ENCODE data around the gene SRRM2. TPM values are rescaled to one million over a fixed set of nuclear protein-coding genes. Genes with fewer than 3 reads are reported as not detected.

The SRRM2 gene
- 265 TPM for total RNA-seq

DNA sequence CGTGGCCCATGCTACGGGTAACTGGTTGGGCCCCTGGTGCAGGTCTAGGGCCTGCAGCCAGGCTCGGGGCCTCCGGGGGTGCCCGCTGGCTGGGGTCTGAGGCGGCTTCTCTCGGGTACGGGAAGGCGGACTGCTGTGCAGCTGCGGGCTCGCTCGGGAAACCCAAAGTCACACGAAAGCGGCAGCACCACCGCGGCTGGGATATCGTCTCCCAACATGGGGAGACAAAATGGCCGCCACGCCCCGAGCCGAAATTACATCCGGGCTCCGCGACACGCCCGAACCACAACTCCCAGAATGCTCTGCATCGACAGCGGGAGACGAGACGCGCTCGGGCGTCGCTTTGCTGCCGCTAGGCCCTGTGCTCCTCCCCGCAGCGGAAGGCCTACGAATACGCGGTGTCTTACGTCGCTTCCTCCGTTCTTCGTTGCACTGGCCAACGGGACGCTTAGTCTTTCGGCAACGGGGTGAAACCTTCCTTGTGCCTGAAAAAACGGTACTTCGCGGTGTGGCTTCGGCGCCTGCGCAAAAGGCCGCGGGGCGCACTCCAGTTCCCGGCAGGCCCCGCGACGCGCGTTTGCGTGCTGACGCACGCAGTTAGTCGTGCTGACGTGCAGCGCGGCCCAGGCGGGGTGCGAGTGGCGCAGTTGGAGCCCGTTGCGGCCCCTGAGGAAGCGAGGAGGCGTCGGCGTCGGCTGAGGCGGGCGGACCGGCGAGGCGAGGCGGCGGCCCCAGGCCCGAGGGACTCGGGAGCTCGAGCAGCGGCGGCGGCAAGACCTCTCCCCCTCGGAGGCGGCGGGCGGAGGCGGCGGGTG is at the start of gene SRRM2:
Gene SRRM2, plus strand, starts transcription at position 604 of the 815 bp plus-strand sequence. CDS start 3,727 bp downstream, outside the sequence.

GRCh38 chr16:2720064-2720457 is 32.4 kb upstream of the SRRM2 start, which contains the start of gene PRSS27:
PRSS27 (minus strand) TSS chr16:2720224; CDS start chr16:2720160, 64 bp downstream.

DNA sequence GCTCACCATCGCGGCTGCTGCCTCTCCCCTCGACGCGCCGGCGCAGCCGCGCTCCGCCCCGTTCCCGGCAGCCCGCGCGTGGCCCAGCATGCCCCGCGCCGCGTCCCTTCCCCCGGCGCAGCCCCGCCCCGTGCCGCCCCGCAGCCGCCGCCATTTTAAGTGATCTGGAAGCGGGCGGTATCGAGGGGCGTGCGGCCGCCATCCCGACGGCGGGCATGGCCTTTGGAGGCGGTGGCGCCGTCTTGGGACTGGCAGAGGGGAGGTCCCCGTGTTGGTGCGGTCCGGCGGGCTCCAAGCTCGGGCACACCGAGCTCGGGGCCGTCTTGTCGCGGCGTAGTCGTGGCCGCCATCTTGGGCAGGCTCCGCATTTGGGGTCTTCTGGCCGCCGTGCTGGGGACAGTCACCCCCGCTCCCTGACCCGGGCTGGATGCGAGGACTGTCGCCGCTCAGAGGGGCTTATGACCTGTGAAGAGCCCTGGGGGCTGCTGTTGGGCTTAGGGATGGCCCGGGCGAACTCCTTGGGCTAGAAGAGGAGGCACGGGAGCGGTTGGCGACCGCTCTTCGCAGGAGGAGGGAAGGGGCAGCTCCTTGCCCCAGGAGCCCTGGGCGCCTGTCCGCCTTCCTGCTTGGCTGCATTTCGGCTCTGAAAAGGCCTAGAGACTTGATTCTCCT is 24.9 kb downstream of the SRRM2 start, which contains the start of gene ELOB:
Gene ELOB, minus strand, starts transcription at position 50 of the 672 bp plus-strand sequence. Its CDS starts 41 bp downstream, at position 9.

GRCh38 chr16:2787406-2787805 is 35.0 kb downstream of the SRRM2 start, which contains the start of gene PRSS33:
PRSS33 (minus strand) TSS chr16:2787560; CDS start chr16:2786547, 1,013 bp downstream.

GRCh38 chr16:2816751-2817339 is 64.4 kb downstream of the SRRM2 start, which contains the start of gene PRSS21:
PRSS21 (plus strand) TSS chr16:2817237; CDS start chr16:2817269, 32 bp downstream.

Other genes with a start within 250 kb of the SRRM2 start
- 45.1 TPM for gene ATP6V0C, start 238.7 kb upstream of the SRRM2 start, total RNA-seq
- gene AMDHD2, start 232.3 kb upstream of the SRRM2 start, total RNA-seq = 31.7 TPM
- gene CEMP1, start 221.2 kb upstream of the SRRM2 start, total RNA-seq = not detected
- 35.7 TPM for gene PDPK1, start 214.6 kb upstream of the SRRM2 start, total RNA-seq
- gene KCTD5, start 70.1 kb upstream of the SRRM2 start, total RNA-seq = 36.1 TPM
- 2.0 TPM for gene PRSS27, start 32.4 kb upstream of the SRRM2 start, total RNA-seq
- 283 TPM for gene ELOB, start 24.6 kb downstream of the SRRM2 start, total RNA-seq
- 2.9 TPM for gene PRSS33, start 34.9 kb downstream of the SRRM2 start, total RNA-seq
- gene PRSS41, start 45.8 kb downstream of the SRRM2 start, total RNA-seq = not detected
- gene PRSS21, start 64.6 kb downstream of the SRRM2 start, total RNA-seq = not detected
- gene ZG16B, start 77.7 kb downstream of the SRRM2 start, total RNA-seq = 4.8 TPM
- 1.2 TPM for gene PRSS22, start 105.5 kb downstream of the SRRM2 start, total RNA-seq
- gene FLYWCH2, start 130.6 kb downstream of the SRRM2 start, total RNA-seq = 46.7 TPM
- 35.2 TPM for gene FLYWCH1, start 159.3 kb downstream of the SRRM2 start, total RNA-seq
- 1.6 TPM for gene KREMEN2, start 211.6 kb downstream of the SRRM2 start, total RNA-seq
- 23.0 TPM for gene PAQR4, start 216.7 kb downstream of the SRRM2 start, total RNA-seq
- 8.2 TPM for gene PKMYT1, start 227.8 kb downstream of the SRRM2 start, total RNA-seq